ENCODE measurements around the gene ZNF487. TPM values are rescaled to one million over a fixed set of nuclear protein-coding genes. Genes with fewer than 3 reads are reported as not detected.

ZNF487 gene
- total and polyA plus RNA-seq, 2 of the 4 experiments (the other 2 are of a cell fraction) = 1.7 to 2.7 TPM

DNA sequence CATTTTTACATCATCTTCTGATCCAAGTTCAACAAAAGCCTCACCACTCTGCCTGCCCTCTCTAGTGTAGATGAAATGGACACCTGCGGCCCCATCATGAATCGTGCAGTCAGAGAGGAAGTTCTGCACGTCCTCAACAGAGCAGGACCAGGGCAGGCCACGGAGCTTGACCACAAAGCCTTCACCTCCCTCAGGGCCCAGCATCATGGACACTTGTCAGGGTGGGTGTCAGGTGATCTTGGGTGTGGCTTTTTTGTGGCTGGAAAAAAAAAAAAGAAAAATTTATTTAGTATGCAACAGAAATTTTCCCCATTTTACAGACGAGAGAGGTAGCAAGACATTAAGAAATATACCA is 49.3 kb upstream of the ZNF487 start (continued):
- TF ChIP-seq CEBPB (IDR thresholded peaks at IDR 0.05; ENCODE audit: low read depth, low read length) (no peak), RAD21 (IDR thresholded peaks at IDR 0.05; ENCODE audit: low read length) (no peak), NFE2L2 (IDR thresholded peaks at IDR 0.05; ENCODE audit: low read depth, low read length) (no peak), MXI1 (IDR thresholded peaks at IDR 0.05; ENCODE audit: borderline replicate concordance, low read depth, low read length) (no peak)
- TF ChIP-seq, protein P1, sequence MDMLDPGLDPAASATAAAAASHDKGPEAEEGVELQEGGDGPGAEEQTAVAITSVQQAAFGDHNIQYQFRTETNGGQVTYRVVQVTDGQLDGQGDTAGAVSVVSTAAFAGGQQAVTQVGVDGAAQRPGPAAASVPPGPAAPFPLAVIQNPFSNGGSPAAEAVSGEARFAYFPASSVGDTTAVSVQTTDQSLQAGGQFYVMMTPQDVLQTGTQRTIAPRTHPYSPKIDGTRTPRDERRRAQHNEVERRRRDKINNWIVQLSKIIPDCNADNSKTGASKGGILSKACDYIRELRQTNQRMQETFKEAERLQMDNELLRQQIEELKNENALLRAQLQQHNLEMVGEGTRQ (IDR thresholded peaks at IDR 0.05; ENCODE audit: low read depth, low read length) = no peak

DNA sequence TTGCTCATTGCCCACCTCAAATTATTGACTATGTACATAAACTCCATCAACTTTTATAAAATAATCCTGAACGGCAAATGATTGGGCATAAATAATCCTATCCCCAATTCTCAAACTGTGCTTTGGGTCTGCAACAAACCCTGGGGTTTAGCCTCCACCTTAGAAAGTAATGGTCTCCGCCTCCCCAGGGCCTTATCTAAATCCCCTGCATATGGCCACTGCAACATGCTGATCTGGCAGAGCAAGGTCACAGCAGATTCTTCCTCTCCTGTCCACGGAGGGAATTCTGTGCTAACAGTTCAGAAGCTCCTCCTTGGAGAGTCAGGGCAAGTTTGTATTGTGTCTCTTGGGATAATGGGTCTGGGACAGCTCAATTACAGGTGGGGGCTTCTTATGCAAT is 47.0 kb upstream of the ZNF487 start:
- no peak for DNase-seq
- dilution Hi-C loops (cut with HindIII; ENCODE audit: low sequenced_read_pairs, unreplicated experiment) (no loop called here), in situ Hi-C loops (cut with MboI; ENCODE audit: low sequenced_read_pairs) (no loop called here), intact Hi-C loops (cut with micrococcal nuclease) (no loop called here)
- ChIA-PET POLR2A (ENCODE audit: unreplicated experiment) (no interaction called here), CTCF (interaction anchor here (0.6 kb wide), 1 partner anchor 59 kb away, joined by 4 read pairs; no protein-coding TSS in a partner anchor)
- H2AK5ac ChIP-seq (ENCODE audit: low read depth, low read length) = no peak overlapping the region
- H4K8ac ChIP-seq (ENCODE audit: low read depth in 2 of 2, low read length in 2 of 2) = no peak overlapping the region
- H2BK20ac ChIP-seq (ENCODE audit: low read depth, low read length) = no peak overlapping the region
- BruUV-seq (replicated peaks) = no TSS peak
- no peak overlapping the region for H3K4ac ChIP-seq (ENCODE audit: low read depth, low read length)
- H4K91ac ChIP-seq (ENCODE audit: insufficient read depth, low read depth, low read length) = no peak overlapping the region
- no peak overlapping the region for H3K18ac ChIP-seq (ENCODE audit: low read depth, low read length)
- no peaks in the 10 kb centered on the region for H3K9me3 ChIP-seq (ENCODE audit: control insufficient read depth, insufficient read depth, low read length)
- no peak overlapping the region for H3K23ac ChIP-seq (ENCODE audit: low read depth, low read length)
- H3K27me3 ChIP-seq (ENCODE audit: control insufficient read depth, insufficient read depth, low read length) = no peaks in the 10 kb centered on the region
- peaks cover 72% of the 10 kb centered on the region for H4K20me1 ChIP-seq (ENCODE audit: insufficient read depth, low read length)
- H2AK9ac ChIP-seq (replicated peaks; ENCODE audit: low read depth, low read length, poor library complexity) = no peak overlapping the region
- H3K79me1 ChIP-seq (ENCODE audit: low read depth in 1 of 2, low read length in 2 of 2) = peaks cover 38 to 68% of the 10 kb centered on the region in 2 experiments
- H4K5ac ChIP-seq (ENCODE audit: low read depth, low read length) = no peak overlapping the region
- no peak overlapping the region for H3K4me2 ChIP-seq (ENCODE audit: low read depth, low read length)
- H3K14ac ChIP-seq (replicated peaks; ENCODE audit: low read depth, low read length) = no peak overlapping the region
- H2BK5ac ChIP-seq (ENCODE audit: low read depth, low read length, poor library complexity, severe bottlenecking) = no peak overlapping the region
- H2BK120ac ChIP-seq (ENCODE audit: low read depth, low read length) = no peak overlapping the region
- H3K36me3 ChIP-seq (ENCODE audit: control insufficient read depth, insufficient read depth, low read length) = peaks cover 64% of the 10 kb centered on the region
- H3K4me3 ChIP-seq (ENCODE audit: insufficient read depth, low read depth, low read length) = no peak overlapping the region
- no peaks in the 10 kb centered on the region for H3K4me1 ChIP-seq (ENCODE audit: control insufficient read depth, insufficient read depth, low read length)
- no peak for ATAC-seq (ENCODE audit: low read depth)
- H3K9me1 ChIP-seq (ENCODE audit: insufficient read depth, low read length) = peaks cover 3% of the 10 kb centered on the region
- H3K56ac ChIP-seq (ENCODE audit: extremely low read depth, insufficient read depth, low read length) = no peak overlapping the region
- H2AFZ ChIP-seq (replicated peaks; ENCODE audit: low read length, poor library complexity) = no peak overlapping the region
- no peak overlapping the region for H2BK15ac ChIP-seq (ENCODE audit: low read depth, low read length)
- no peak overlapping the region for H3K9ac ChIP-seq (ENCODE audit: low read depth, low read length)
- no peak overlapping the region for H3K27ac ChIP-seq (ENCODE audit: insufficient read depth, low read length)
- no CpG with 5 or more reads among the region's 3 CpGs for WGBS, 2 experiments (ENCODE audit: extremely low coverage in 2 of 2, insufficient read length in 1 of 2)
- TF ChIP-seq CEBPB (IDR thresholded peaks at IDR 0.05; ENCODE audit: low read depth, low read length) (no peak), POLR2A (IDR thresholded peaks at IDR 0.05; ENCODE audit: low read depth, low read length) (no peak), CHD1 (IDR thresholded peaks at IDR 0.05; ENCODE audit: low read depth, low read length) (no peak), NFE2L2 (IDR thresholded peaks at IDR 0.05; ENCODE audit: low read depth, low read length) (no peak), SMC3 (IDR thresholded peaks at IDR 0.05; ENCODE audit: low read depth, low read length) (no peak), MAFK (IDR thresholded peaks at IDR 0.05; ENCODE audit: low read depth, low read length) (no peak), MAZ (IDR thresholded peaks at IDR 0.05; ENCODE audit: borderline replicate concordance, low read depth, low read length) (no peak), FOS (IDR thresholded peaks at IDR 0.05; ENCODE audit: low read depth, low read length) (no peak), BHLHE40 (IDR thresholded peaks at IDR 0.05; ENCODE audit: low read depth, low read length) (no peak)
- TF ChIP-seq, protein P2, sequence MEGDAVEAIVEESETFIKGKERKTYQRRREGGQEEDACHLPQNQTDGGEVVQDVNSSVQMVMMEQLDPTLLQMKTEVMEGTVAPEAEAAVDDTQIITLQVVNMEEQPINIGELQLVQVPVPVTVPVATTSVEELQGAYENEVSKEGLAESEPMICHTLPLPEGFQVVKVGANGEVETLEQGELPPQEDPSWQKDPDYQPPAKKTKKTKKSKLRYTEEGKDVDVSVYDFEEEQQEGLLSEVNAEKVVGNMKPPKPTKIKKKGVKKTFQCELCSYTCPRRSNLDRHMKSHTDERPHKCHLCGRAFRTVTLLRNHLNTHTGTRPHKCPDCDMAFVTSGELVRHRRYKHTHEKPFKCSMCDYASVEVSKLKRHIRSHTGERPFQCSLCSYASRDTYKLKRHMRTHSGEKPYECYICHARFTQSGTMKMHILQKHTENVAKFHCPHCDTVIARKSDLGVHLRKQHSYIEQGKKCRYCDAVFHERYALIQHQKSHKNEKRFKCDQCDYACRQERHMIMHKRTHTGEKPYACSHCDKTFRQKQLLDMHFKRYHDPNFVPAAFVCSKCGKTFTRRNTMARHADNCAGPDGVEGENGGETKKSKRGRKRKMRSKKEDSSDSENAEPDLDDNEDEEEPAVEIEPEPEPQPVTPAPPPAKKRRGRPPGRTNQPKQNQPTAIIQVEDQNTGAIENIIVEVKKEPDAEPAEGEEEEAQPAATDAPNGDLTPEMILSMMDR (conservative IDR thresholded peaks at IDR 0.05; ENCODE audit: low read depth, low read length) = no peak
- TF ChIP-seq, protein P3, sequence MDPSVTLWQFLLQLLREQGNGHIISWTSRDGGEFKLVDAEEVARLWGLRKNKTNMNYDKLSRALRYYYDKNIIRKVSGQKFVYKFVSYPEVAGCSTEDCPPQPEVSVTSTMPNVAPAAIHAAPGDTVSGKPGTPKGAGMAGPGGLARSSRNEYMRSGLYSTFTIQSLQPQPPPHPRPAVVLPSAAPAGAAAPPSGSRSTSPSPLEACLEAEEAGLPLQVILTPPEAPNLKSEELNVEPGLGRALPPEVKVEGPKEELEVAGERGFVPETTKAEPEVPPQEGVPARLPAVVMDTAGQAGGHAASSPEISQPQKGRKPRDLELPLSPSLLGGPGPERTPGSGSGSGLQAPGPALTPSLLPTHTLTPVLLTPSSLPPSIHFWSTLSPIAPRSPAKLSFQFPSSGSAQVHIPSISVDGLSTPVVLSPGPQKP (IDR thresholded peaks at IDR 0.05; ENCODE audit: borderline replicate concordance, low read depth, low read length) = no peak

Measured in IMR-90 (cell line).